ENCODE measurements around the gene MICU1.

Gene MICU1

GRCh38 chr10:72605122-72605521 lies 20.8 kb downstream of the MICU1 start:
- no peaks in the 10 kb centered on the region for H3K36me3 ChIP-seq (replicated peaks)
- no peaks in the 10 kb centered on the region for H3K27me3 ChIP-seq (replicated peaks)
- DNase-seq, result no peak
- TF ChIP-seq CTCF (IDR thresholded peaks at IDR 0.05; ENCODE audit: low read depth, low read length, missing control alignments), result no peak
- H3K27ac ChIP-seq, result no peak overlapping the region
- in situ Hi-C loops (cut with HindIII; ENCODE audit: low pct_ligation_motif_present, low sequenced_read_pairs), result no loop called here
- H3K4me3 ChIP-seq (ENCODE audit: low read depth, low read length), result no peak overlapping the region

GRCh38 chr10:72601144-72601543 lies 24.7 kb downstream of the MICU1 start:
- Histone ChIP-seq H3K27ac (no peak overlapping the region), H3K27me3 (replicated peaks) (no peaks in the 10 kb centered on the region), H3K4me3 (ENCODE audit: low read depth, low read length) (no peak overlapping the region), H3K36me3 (replicated peaks) (no peaks in the 10 kb centered on the region)
- in situ Hi-C loops (cut with HindIII; ENCODE audit: low pct_ligation_motif_present, low sequenced_read_pairs), result no loop called here
- TF ChIP-seq CTCF (IDR thresholded peaks at IDR 0.05; ENCODE audit: low read depth, low read length, missing control alignments), result no peak
- no peak for DNase-seq

GRCh38 chr10:72598769-72599701 lies 26.8 kb downstream of the MICU1 start:
- in situ Hi-C loops (cut with HindIII; ENCODE audit: low pct_ligation_motif_present, low sequenced_read_pairs), result no loop called here
- no peak for TF ChIP-seq CTCF (IDR thresholded peaks at IDR 0.05; ENCODE audit: low read depth, low read length, missing control alignments)
- H3K36me3 ChIP-seq (replicated peaks), result no peaks in the 10 kb centered on the region
- no peak for DNase-seq
- no peaks in the 10 kb centered on the region for H3K27me3 ChIP-seq (replicated peaks)
- no peak overlapping the region for H3K4me3 ChIP-seq (ENCODE audit: low read depth, low read length)
- H3K27ac ChIP-seq, result no peak overlapping the region

GRCh38 chr10:72597897-72598296 lies 28.0 kb downstream of the MICU1 start:
- Histone ChIP-seq H3K4me3 (ENCODE audit: low read depth, low read length) (no peak overlapping the region), H3K27me3 (replicated peaks) (no peaks in the 10 kb centered on the region), H3K36me3 (replicated peaks) (no peaks in the 10 kb centered on the region), H3K27ac (no peak overlapping the region)
- TF ChIP-seq CTCF (IDR thresholded peaks at IDR 0.05; ENCODE audit: low read depth, low read length, missing control alignments), result no peak
- no peak for DNase-seq
- in situ Hi-C loops (cut with HindIII; ENCODE audit: low pct_ligation_motif_present, low sequenced_read_pairs), result no loop called here

- Histone ChIP-seq H3K27me3 (replicated peaks) (no peaks in the 10 kb centered on the region), H3K4me3 (ENCODE audit: low read depth, low read length) (no peak overlapping the region), H3K27ac (no peak overlapping the region), H3K36me3 (replicated peaks) (no peaks in the 10 kb centered on the region)
- in situ Hi-C loops (cut with HindIII; ENCODE audit: low pct_ligation_motif_present, low sequenced_read_pairs), result no loop called here
- no peak for DNase-seq
- TF ChIP-seq CTCF (IDR thresholded peaks at IDR 0.05; ENCODE audit: low read depth, low read length, missing control alignments), result no peak
These were observed 30.4 kb downstream of the MICU1 start for GRCh38 chr10:72595436-72595835.
